Lung microvascular endothelial cell (primary cell): ENCODE data around the gene THBS1. TPM values are rescaled to one million over a fixed set of nuclear protein-coding genes. Genes with fewer than 3 reads are reported as not detected.

Source experiments
- DNase-seq, 2 donors: peaks; one replicate each; pipeline versions ENCODE4 v3.0.0 to v3.0.0-alpha.2; 2010; ENCODE audit warnings: low read depth in 2 of 2
- total RNA-seq: library from RNA; depleted of rRNA; stranded (reverse); fragments of >200 nt; gene quantifications from 2 replicates; pipeline ENCODE4 v1.2.1, GENCODE V29; 2014

The THBS1 gene
- total RNA-seq, 1 donor from 2014 or later: 6,737 TPM

DNA sequence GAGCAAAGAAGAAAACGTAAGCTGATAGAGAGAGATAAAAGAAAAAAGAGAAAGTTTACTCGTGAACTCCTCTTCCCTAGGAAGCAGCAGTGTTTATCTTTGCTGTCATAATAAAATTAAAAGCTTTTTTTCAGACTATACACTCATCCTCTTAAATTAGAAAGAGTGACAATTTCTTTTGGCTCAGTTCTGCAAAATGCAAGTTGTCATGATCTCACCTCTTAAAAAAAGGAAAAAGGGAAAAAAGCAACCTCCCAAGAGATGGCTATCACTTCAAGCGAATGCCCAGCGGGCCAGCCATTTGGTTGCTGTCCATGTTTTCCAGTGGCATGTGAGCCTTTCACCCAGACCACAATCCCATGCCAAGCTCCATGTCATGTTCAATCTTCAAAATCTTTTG lies 7.0 kb upstream of the THBS1 start:
- peak; percentile 68 to 81 for DNase-seq

- DNase-seq: no peak
Measured at GRCh38 chr15:39574427-39574826, 6.5 kb upstream of the THBS1 start.

DNA sequence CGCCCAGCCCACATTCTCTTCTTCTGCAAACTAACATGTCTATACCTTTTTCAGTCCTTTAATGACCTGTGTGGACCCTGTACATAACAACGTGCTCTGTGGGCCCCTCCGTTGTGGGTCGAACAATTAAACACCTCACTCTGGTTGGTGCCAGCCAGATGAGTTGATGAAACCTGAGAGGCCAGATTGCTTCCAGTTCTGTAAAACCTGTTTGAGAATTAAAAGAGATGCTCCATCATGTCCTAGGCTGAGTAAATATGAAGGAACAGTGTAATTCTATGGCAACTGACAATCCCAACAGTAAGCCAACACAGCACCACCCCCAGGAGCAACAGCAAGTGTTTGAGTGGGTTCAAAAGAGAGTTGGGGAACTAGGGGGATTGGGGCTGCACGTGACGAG lies 5.7 kb upstream of the THBS1 start:
- no peak for DNase-seq

- DNase-seq: peak; percentile 48 to 51
Measured at GRCh38 chr15:39578851-39579486, 1.9 kb upstream of the THBS1 start.

DNA sequence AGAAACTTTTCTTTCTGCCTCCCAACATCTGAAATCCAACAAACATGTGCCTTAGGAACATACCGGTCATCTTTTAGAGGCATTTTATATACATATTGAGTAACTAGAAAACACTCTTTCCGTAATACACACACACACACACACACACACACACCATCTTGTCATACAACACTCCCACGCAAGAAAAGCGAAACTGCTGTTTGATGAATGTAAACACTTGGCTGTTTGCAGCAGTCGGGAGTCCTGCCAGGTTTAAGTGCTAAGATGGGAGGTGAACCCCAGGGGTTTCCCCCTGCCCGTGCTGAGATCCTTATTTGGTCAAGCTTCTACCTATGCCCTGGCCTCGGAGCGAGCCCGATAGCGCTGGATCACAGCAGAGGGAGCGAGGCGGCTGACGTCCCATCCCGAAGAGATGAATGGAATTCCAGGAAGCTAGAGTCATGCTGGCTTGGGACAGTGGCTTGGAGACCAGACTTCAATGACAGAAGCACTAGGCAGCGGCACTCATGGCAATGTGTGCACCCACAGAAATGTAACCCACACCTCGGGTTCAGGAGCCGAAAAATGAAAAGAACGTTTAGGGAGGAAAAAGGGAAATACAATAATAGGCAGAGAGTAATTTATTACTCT lies 1.3 kb upstream of the THBS1 start:
- peak; percentile 94 to 97 for DNase-seq

GRCh38 chr15:39580117-39580484 lies 778 bp upstream of the THBS1 start:
- DNase-seq: peak; percentile 95 to 97

DNA sequence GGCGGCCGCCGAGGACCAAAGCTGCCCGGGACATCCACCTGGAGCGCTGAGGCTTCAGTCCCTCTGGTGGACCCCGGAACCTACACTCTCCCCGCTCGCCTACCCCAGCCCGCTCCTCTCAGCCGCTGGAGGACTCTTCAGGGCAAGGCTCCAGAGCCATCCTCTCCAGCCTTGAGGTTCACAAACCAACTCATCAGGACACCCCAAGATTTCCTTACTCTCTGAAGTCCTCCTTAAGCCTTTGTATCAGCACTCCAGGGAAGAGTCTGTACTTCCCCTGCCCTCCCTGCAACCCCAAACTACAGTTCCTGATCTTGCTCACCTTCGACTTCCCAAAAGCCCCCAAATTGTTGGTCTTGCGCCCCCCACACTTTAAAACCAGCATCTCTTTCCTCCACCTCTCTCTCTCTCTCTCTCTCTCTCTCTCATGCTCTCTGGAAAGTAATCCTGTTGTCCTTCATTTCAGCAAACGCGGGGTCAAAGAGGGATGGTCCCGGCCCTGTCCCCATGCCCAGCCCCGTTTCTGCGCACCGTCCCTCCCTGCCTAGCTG lies 438 bp downstream of the THBS1 start:
- no peak for DNase-seq

DNA sequence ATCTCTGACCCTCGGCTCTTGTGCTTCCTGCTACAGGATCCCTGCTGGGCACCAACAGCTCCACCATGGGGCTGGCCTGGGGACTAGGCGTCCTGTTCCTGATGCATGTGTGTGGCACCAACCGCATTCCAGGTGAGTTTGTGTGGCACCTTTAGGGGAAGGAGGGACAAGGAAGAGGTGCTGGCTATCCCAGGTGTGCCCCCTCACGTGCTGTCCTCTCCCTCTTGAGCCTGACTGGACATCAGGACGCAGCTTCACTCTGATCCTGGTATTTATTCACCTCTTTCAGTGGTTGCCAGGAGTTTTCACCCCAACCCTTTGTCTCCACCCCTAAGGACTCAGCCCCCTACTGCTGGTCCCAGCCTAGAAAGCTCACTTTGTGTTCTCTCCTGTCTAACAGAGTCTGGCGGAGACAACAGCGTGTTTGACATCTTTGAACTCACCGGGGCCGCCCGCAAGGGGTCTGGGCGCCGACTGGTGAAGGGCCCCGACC lies 960 bp downstream of the THBS1 start:
- DNase-seq: peak; percentile 64 to 74

DNA sequence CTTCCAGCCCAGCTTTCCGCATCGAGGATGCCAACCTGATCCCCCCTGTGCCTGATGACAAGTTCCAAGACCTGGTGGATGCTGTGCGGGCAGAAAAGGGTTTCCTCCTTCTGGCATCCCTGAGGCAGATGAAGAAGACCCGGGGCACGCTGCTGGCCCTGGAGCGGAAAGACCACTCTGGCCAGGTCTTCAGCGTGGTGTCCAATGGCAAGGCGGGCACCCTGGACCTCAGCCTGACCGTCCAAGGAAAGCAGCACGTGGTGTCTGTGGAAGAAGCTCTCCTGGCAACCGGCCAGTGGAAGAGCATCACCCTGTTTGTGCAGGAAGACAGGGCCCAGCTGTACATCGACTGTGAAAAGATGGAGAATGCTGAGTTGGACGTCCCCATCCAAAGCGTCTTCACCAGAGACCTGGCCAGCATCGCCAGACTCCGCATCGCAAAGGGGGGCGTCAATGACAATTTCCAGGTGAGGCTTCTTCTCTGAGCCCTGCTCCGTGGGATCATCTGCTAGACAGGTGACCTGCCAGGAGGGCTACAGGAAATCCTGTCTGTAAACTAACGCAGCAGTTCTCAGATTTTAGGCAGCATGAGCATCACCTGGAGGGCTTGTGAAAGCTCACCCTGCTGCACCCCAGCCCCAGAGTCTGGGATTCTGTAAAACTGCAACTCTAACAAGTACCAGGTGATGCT lies 1.6 kb downstream of the THBS1 start:
- DNase-seq: peak; percentile 65

DNA sequence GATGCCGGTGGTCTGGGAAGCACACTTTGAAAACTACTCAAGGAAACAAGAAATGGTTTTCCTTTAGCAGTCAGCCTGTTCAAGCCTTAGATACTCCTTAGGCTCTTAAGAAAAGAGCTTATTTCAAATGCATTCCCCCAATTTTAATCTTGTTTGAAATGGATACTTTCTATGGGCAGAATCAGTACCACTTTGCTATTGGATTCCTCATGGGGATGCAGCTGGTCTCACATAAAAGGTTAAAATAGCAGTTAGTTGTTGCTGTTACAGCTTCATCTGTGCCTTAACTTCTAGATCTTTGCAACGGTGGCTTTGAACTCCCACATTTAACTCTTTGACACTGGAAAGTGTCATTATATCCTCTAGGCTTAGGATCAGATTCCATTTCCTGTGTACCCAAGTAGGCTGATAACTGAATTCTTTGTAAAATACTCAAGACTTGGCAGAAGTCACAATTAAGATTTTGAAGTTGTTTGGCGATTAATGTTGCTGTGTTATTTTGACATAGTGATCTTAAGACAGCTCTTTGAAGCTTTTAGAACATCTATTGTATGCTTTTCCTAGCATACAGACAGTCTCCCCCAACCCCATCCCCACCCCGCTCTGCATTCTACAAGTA lies 2.2 kb downstream of the THBS1 start:
- peak; percentile 34 to 52 for DNase-seq

DNA sequence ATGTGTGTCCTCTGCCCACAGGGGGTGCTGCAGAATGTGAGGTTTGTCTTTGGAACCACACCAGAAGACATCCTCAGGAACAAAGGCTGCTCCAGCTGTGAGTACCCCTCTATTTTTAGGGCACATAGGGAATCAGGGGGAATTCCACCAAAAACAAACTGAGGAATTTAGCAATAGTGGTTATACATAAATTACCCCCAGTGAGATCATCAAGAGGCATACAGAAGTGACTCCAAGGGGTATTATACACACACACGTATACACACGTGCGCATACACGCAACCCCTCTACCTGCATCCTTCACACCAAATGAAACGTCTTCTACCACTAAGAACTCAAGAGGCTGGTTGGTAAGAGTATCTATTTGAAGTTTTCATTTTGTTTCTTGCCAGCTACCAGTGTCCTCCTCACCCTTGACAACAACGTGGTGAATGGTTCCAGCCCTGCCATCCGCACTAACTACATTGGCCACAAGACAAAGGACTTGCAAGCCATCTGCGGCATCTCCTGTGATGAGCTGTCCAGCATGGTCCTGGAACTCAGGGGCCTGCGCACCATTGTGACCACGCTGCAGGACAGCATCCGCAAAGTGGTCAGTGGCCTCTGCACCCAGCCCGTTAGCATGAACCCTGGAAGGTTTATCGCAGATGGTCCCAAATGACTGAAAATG lies 2.9 kb downstream of the THBS1 start:
- peak; percentile 71 to 76 for DNase-seq

- DNase-seq: no peak
Measured at GRCh38 chr15:39584266-39584659, 3.4 kb downstream of the THBS1 start.

- peak; percentile 30 to 48 for DNase-seq
Measured at GRCh38 chr15:39584662-39585388, 3.9 kb downstream of the THBS1 start.

DNA sequence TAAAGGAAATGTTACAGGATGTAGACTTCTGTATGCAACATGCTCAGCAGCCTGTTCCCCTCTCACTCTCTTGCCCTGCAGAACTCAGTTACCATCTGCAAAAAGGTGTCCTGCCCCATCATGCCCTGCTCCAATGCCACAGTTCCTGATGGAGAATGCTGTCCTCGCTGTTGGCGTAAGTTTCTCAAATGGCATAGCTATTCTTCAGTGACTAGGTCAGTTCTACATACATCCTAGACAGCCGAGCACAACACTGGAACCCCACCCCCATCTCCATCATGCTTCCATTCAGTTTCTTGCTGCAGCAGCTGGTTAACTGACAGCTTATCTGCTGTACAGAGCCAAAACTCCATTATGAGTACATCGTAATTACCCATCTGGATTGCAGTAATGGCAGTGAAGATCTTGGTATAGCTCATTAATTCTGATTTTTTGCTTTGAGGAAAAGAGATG lies 4.5 kb downstream of the THBS1 start:
- DNase-seq: peak; percentile 52 to 65

- DNase-seq: peak in 1 of 2 donors; percentile 40
Measured at GRCh38 chr15:39585871-39586301, 5.0 kb downstream of the THBS1 start.

DNA sequence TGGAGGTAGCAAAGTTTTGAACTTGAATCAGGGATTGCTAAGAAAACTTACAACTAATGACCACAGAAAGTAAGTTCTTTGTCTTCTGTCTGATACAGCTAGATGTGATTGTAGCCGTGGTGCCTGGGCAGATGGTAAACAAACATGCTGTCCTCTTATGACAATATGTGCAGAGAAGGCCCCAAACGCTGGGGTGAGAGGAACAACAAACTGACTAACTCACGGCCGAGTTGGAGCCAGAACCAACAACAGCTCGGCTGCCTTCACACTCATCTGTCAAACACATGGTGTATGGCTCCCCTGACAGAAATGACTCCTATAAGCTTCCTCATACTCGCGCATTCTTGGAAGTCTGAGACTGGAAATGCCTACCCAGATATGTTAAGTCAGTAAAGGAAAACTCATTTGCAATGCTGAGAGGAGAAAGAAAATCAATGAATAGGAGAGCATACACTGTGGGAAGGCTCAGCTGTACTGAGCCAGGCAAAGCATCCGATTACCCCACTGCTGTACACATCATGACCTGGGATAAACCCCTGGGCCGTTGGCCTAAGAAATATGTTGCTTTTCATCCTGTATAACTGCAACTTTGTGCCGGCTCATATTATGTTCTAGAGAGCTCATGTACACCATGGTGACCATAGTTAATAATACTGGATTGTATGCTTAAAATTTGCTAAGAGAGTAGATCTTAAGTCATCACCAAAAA lies 5.7 kb downstream of the THBS1 start:
- DNase-seq: peak; percentile 77

- DNase-seq: peak; percentile 65 to 79
Measured at GRCh38 chr15:39587096-39587721, 6.3 kb downstream of the THBS1 start.

DNA sequence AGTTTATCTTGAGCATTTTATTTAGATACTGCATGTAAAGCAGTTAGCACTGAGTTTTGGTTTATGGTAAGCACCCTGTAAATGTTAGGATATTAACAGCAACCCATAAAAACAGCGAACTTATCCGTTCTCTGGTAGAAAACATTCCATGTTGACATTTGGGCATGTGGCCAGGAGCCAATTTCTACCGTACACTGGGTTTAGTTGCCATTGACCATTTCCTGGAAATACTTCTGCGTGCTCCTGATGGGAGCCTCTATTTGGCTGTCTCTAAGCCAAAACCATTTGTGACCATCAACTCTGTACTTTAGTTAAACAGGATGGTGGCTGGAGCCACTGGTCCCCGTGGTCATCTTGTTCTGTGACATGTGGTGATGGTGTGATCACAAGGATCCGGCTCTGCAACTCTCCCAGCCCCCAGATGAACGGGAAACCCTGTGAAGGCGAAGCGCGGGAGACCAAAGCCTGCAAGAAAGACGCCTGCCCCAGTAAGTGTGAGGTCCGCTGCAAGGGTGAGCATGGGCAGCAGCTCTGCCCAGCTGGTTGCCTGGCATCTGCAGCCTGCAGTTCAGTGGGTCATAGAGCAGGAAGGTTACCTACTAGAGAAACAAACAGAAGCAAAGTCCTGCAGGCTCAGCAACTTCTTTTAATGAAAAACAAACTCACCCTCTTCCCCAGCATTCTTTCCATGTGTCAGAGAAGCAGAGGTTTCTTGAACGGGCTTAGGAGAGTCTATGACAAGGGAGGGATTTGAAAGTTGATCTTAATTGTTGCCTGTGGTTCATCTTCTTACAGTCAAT lies 7.1 kb downstream of the THBS1 start:
- peak; percentile 59 to 81 for DNase-seq
